HepG2 (cell line): ENCODE results near the gene MCRIP2. TPM values are rescaled to one million over a fixed set of nuclear protein-coding genes. Genes with fewer than 3 reads are reported as not detected.
A peak's percentile ranks its signal among the peaks of the same experiment; 100 is the strongest.

Experiments
- ATAC-seq: fragments of 200-7000 bp; cut with Tn5 transposase; 3 replicates; pipeline ENCODE4 v1.9.1; 2020; ENCODE audit warnings: mild to moderate bottlenecking, moderate library complexity
- BruUV-seq: library from RNA; stranded (reverse); fragments of 400-500 nt; replicated peaks from 2 replicates; lab custom pipeline; 2021; lab: Mats Ljungman, UMichigan
- CTCF ChIA-PET: fragments of 300-600 bp; formaldehyde crosslinking; extraction: SDS; loops from one replicate; lab custom pipeline; 2021; ENCODE audit warnings: low total read pairs, inconsistent platforms, low intra/inter-chr PET ratio; lab: Yijun Ruan, JAX
- POLR2A ChIA-PET: fragments of 350-600 bp; sonication (Branson Sonifier 250); formaldehyde crosslinking; loops from one replicate; lab custom pipeline; 2020; ENCODE audit warnings: antibody characterized with exemption, inconsistent platforms; lab: Yijun Ruan, JAX
- DNase-seq: peaks from one replicate; pipeline ENCODE4 v3.0.0-alpha.2; 2015; ENCODE audit warnings: low spot score
- FAIRE-seq: peaks from 3 replicates; lab custom pipeline; 2011; peaks lifted over from hg19 to GRCh38; lab: Jason Lieb, UNC
- H2AFZ ChIP-seq: one replicate; pipeline ENCODE4 v1.6.1; 2011; ENCODE audit warnings: low read length, inconsistent platforms
- H3K27ac ChIP-seq: fragments of 300-600 bp; 3 replicates; pipeline ENCODE4 v1.8.0; 2011; ENCODE audit warnings: mixed run types, mild to moderate bottlenecking, mixed read lengths, low read length, inconsistent platforms; ENCODE audit not compliant: insufficient read depth; ENCODE audit errors: extremely low read length
- H3K27me3 ChIP-seq, 2 experiments: fragments of 200-600 bp in 1 of 2; 2 replicates in 1 of 2; 3 replicates in 1 of 2; pipeline versions ENCODE4 v1.6.0 to v1.8.0; 2011; ENCODE audit warnings: low read length in 2 of 2, mild to moderate bottlenecking in 2 of 2, moderate library complexity in 2 of 2, inconsistent platforms in 1 of 2; ENCODE audit not compliant: insufficient read depth in 2 of 2, control insufficient read depth in 1 of 2
- H3K36me3 ChIP-seq, 2 experiments: fragments of 200-600 bp in 1 of 2; replicated peaks in 1 of 2; 2 replicates in 1 of 2; 3 replicates in 1 of 2; pipeline versions ENCODE4 v1.5.1 to v1.8.0; 2011; ENCODE audit warnings: low read length in 2 of 2, inconsistent platforms in 1 of 2; ENCODE audit not compliant: insufficient read depth in 2 of 2, control insufficient read depth in 1 of 2
- H3K4me1 ChIP-seq: 2 replicates; pipeline ENCODE4 v1.5.1; 2012; ENCODE audit warnings: low read length, inconsistent platforms; ENCODE audit not compliant: insufficient read depth
- H3K4me2 ChIP-seq: 2 replicates; pipeline ENCODE4 v1.6.0; 2011; ENCODE audit warnings: low read depth, low read length, inconsistent platforms
- H3K4me3 ChIP-seq, 3 experiments: fragments of 200-600 bp in 1 of 3; sonication (generic), shearing (Covaris generic) in 1 of 3; replicated peaks in 1 of 3; 2 replicates each; pipeline ENCODE4 v1.5.1; 2011 to 2016; ENCODE audit warnings: low read length in 3 of 3, inconsistent platforms in 2 of 3, low read depth in 2 of 3, mild to moderate bottlenecking in 2 of 3, control low read depth in 1 of 3, mixed read lengths in 1 of 3; ENCODE audit not compliant: insufficient read depth in 1 of 3
- H3K79me2 ChIP-seq: one replicate; pipeline ENCODE4 v1.6.1; 2011; ENCODE audit warnings: low read length, inconsistent platforms; ENCODE audit not compliant: insufficient read depth
- H3K9ac ChIP-seq: 2 replicates; pipeline ENCODE4 v1.6.0; 2011; ENCODE audit warnings: mild to moderate bottlenecking, low read depth, low read length, inconsistent platforms; ENCODE audit not compliant: insufficient read depth
- H3K9me3 ChIP-seq: 2 replicates; pipeline ENCODE4 v1.5.1; 2012; ENCODE audit warnings: mild to moderate bottlenecking, low read length
- H4K20me1 ChIP-seq: 2 replicates; pipeline ENCODE4 v1.6.0; 2011; ENCODE audit warnings: inconsistent platforms, mild to moderate bottlenecking, low read length, moderate library complexity; ENCODE audit not compliant: insufficient read depth
- DZIP1 ChIP-seq: sonication (generic); formaldehyde crosslinking; IDR thresholded peaks from 2 replicates; pipeline ENCODE4 v1.5.0; 2020; ENCODE audit warnings: mild to moderate bottlenecking, missing genetic modification reagents
- HOXA5 ChIP-seq: sonication (generic); formaldehyde crosslinking; IDR thresholded peaks from 2 replicates; pipeline ENCODE4 v1.4.0; 2020; ENCODE audit warnings: missing genetic modification reagents
- MTA1 ChIP-seq: sonication (generic); formaldehyde crosslinking; IDR thresholded peaks from 2 replicates; pipeline ENCODE4 v1.4.0; 2020; ENCODE audit warnings: missing genetic modification reagents, mild to moderate bottlenecking, borderline replicate concordance
- NR2F1 ChIP-seq, 2 experiments: fragments of 450-650 bp in 1 of 2; formaldehyde crosslinking in 1 of 2; IDR thresholded peaks; 2 replicates each; pipeline versions ENCODE4 v1.5.0 to v1.6.1; 2016 to 2020; ENCODE audit warnings: mild to moderate bottlenecking in 1 of 2, missing compliant biosample characterization in 1 of 2, missing genetic modification reagents in 1 of 2, moderate library complexity in 1 of 2
- ZBTB42 ChIP-seq: sonication (generic); formaldehyde crosslinking; IDR thresholded peaks from 2 replicates; pipeline ENCODE4 v1.5.0; 2020; ENCODE audit warnings: mild to moderate bottlenecking, missing genetic modification reagents
- ZNF263 ChIP-seq: sonication (generic); formaldehyde crosslinking; IDR thresholded peaks from 2 replicates; pipeline ENCODE4 v1.4.0; 2020; ENCODE audit warnings: missing genetic modification reagents
- ZNF619 ChIP-seq: sonication (generic); formaldehyde crosslinking; IDR thresholded peaks from 2 replicates; pipeline ENCODE4 v1.4.0; 2020; ENCODE audit warnings: mild to moderate bottlenecking, missing genetic modification reagents
- ZNF777 ChIP-seq: sonication (generic); formaldehyde crosslinking; IDR thresholded peaks from 2 replicates; pipeline ENCODE4 v1.4.0; 2020; ENCODE audit warnings: missing genetic modification reagents
- WGBS: methylation state at CpG from one replicate; pipeline ENCODE4 v1.1.6; 2017; ENCODE audit warnings: low lambda C conversion rate; 5-methylcytosine and 5-hydroxymethylcytosine counted together
- in situ Hi-C: cut with HindIII; loops from 2 replicates; pipeline ENCODE4 v1.10.0; 2017; ENCODE audit warnings: low pct_unique_long_range_greater_than_20kb; ENCODE audit not compliant: extremely low pct_ligation_motif_present
- intact Hi-C: fragments of 100-400 bp; cut with micrococcal nuclease; formaldehyde crosslinking; loops from one replicate; pipeline ENCODE4 v1.10.0; 2022; ENCODE audit not compliant: unreplicated experiment
- polyA plus RNA-seq, 8 experiments: library from polyadenylated mRNA; depleted of rRNA in 3 of 8; stranded (reverse) in 7 of 8; unstranded in 1 of 8; fragments of >200 nt; fragmentation: Illumina TruSeq in 4 of 8; extraction: Trizol in 4 of 8; gene quantifications; 2 replicates each; pipeline versions ENCODE4 v1.2.1 to v1.2.3, GENCODE V29; 2011 to 2016; ENCODE audit warnings: low read depth in 4 of 8, missing spikeins in 1 of 8, mixed read lengths in 1 of 8; ENCODE audit not compliant: insufficient read depth in 1 of 8
- total RNA-seq, 5 experiments: library from RNA; depleted of rRNA; stranded (reverse); fragments of >200 nt; fragmentation: Illumina TruSeq; extraction: Trizol; gene quantifications; 2 replicates each; pipeline ENCODE4 v1.2.3, GENCODE V29; 2016; ENCODE audit warnings: low read depth in 1 of 5
- TF ChIP-seq, protein P1 (sequence below): sonication (generic); formaldehyde crosslinking; IDR thresholded peaks from 2 replicates; pipeline ENCODE4 v1.4.0; 2020; ENCODE audit warnings: missing genetic modification reagents

MCRIP2 gene
- total and polyA plus RNA-seq, 2 of the 13 experiments (the other 11 are each of a cell fraction or from before 2014, with no cell fraction given) = 39.6 to 76.7 TPM

DNA sequence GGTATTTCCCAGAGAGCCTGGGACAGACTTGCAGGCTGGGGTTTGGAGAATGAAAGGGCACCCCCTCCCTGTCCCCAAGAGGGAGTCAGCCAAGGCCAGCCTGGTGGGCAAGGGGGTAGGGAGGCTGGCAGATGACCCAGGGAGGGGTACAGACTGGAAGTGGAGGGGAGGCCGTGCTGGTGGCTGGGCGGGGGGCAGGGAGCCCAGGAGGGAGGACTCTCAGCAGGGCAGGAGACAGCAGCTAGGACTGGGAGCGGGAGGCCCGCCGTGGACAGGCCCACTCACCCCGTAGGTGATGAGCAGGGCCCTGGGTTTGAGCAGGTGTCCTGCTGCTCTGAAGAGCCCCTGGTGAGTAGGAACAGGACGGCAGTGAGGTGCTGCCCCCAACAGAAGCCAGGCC is 6.6 kb upstream of the MCRIP2 start:
- no peak for FAIRE-seq
- no peaks in the 10 kb centered on the region for H4K20me1 ChIP-seq
- H3K79me2 ChIP-seq = peaks cover 6% of the 10 kb centered on the region
- peak overlapping the region; percentile 83; the same call in 1 of the 2 replicates for H3K9ac ChIP-seq
- ChIA-PET POLR2A (no interaction called here), CTCF (no interaction called here)
- DNase-seq = no peak
- no peaks in the 10 kb centered on the region for H3K9me3 ChIP-seq
- TF ChIP-seq NR2F1 (CRISPR knock-in tag; IDR thresholded peaks at IDR 0.05) (no peak), ZNF263 (CRISPR knock-in tag) (peak; percentile 27; the same call in 1 of the 2 replicates)
- peak overlapping the region; percentile 90 to 94 (median 92) for H3K4me3 ChIP-seq
- no peaks in the 10 kb centered on the region; a peak in 1 of 5 replicates for H3K36me3 ChIP-seq
- WGBS = 93% methylated on average over 2 of the region's 7 CpGs
- intact Hi-C loops (no loop called here), in situ Hi-C loops (no loop called here)
- no peaks in the 10 kb centered on the region for H3K27me3 ChIP-seq
- H3K4me1 ChIP-seq = peaks cover 31% of the 10 kb centered on the region
- no TSS peak for BruUV-seq
- ATAC-seq = no peak
- no peak overlapping the region for H2AFZ ChIP-seq
- H3K27ac ChIP-seq = no peak overlapping the region
- peak overlapping the region; percentile 99 for H3K4me2 ChIP-seq

GRCh38 chr16:635573-636205 is 5.9 kb upstream of the MCRIP2 start:
- ChIA-PET POLR2A (interaction anchor here (1.0 to 2.1 kb wide), 12 partner anchors 8 to 59 kb away, joined by 3 to 13 read pairs (median 3); partner anchors contain the start of genes RHOT2, STUB1, WDR24 and WDR90), CTCF (no interaction called here)
- H3K79me2 ChIP-seq = peaks cover 6% of the 10 kb centered on the region
- ATAC-seq (no peak), FAIRE-seq (no peak), DNase-seq (no peak)
- no peaks in the 10 kb centered on the region for H4K20me1 ChIP-seq
- H3K9me3 ChIP-seq = no peaks in the 10 kb centered on the region
- H3K4me1 ChIP-seq = peaks cover 30% of the 10 kb centered on the region
- peak overlapping the region; percentile 88 for H3K27ac ChIP-seq
- in situ Hi-C loops (no loop called here), intact Hi-C loops (no loop called here)
- no CpG with 5 or more reads among the region's 55 CpGs for WGBS
- H2AFZ ChIP-seq = no peak overlapping the region
- H3K27me3 ChIP-seq = no peaks in the 10 kb centered on the region
- no peaks in the 10 kb centered on the region; a peak in 1 of 5 replicates for H3K36me3 ChIP-seq
- peak overlapping the region; percentile 99 for H3K4me2 ChIP-seq
- peak overlapping the region; percentile 83 for H3K9ac ChIP-seq
- H3K4me3 ChIP-seq = peak overlapping the region; percentile 90 to 94 (median 92)
- BruUV-seq = no TSS peak
- peak; percentile 63; the same call in 1 of the 2 replicates for TF ChIP-seq MTA1 (CRISPR knock-in tag)
- TF ChIP-seq, protein P1, sequence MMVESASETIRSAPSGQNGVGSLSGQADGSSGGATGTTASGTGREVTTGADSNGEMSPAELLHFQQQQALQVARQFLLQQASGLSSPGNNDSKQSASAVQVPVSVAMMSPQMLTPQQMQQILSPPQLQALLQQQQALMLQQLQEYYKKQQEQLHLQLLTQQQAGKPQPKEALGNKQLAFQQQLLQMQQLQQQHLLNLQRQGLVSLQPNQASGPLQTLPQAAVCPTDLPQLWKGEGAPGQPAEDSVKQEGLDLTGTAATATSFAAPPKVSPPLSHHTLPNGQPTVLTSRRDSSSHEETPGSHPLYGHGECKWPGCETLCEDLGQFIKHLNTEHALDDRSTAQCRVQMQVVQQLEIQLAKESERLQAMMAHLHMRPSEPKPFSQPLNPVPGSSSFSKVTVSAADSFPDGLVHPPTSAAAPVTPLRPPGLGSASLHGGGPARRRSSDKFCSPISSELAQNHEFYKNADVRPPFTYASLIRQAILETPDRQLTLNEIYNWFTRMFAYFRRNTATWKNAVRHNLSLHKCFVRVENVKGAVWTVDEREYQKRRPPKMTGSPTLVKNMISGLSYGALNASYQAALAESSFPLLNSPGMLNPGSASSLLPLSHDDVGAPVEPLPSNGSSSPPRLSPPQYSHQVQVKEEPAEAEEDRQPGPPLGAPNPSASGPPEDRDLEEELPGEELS (CRISPR knock-in tag) = no peak
- TF ChIP-seq ZBTB42 (CRISPR knock-in tag) = peak; percentile 31; the same call in 1 of the 2 replicates
- TF ChIP-seq DZIP1 (CRISPR knock-in tag) = peak; percentile 18
- peak; percentile 32; the same call in 1 of the 2 replicates for TF ChIP-seq HOXA5
- TF ChIP-seq ZNF619 (CRISPR knock-in tag) = 0 out of 2 replicates have a peak, but pooled peaks have one; percentile 14
- no peak for TF ChIP-seq ZNF777 (CRISPR knock-in tag)
